GM18498 (cell line): ENCODE data around the gene PRKCB.
"Not testable (repeated sequence)": the region's sequence is repeated elsewhere in the genome, so short reads cannot be mapped to it uniquely, and the experiment has no call there.

Experiments used
- ATAC-seq: cut with Tn5 transposase; IDR thresholded peaks from one replicate; pipeline ENCODE4 v1.9.1; 2021; ENCODE audit warnings: mild to moderate bottlenecking, moderate library complexity; ENCODE audit not compliant: unreplicated experiment

PRKCB gene

DNA sequence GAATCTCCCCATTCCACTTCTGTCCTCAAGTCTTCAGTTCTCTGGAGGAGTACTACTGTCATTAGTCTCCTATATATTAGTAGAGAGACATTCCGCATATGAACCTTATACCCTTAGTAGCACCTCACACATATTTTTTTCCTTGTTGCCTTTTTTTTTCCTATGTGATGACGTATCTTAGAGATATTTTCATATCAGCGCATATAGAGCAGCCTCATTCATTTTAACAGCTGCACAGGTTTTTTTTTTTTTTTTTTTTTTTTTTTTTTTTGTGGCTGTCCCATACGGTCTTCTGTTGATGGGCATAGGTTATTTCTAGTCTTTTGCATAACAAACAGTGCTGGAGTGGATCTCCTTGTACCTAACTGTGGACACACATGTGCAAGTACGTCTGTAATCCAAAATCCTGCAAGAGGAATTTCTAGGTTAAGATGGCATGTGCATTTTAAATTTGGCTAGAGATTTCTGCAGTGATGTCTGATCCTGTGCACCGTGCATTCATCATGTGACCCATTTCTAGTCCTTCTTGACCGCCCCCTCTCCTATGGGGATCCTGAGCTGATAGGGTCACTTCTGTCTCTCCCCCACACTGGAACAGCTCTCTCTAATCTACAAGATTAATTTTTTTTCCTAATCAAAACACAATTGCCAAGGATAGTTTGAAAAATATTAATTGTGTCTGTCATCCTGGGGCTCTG, 64.8 kb downstream of the PRKCB start:
- ATAC-seq: no peak

DNA sequence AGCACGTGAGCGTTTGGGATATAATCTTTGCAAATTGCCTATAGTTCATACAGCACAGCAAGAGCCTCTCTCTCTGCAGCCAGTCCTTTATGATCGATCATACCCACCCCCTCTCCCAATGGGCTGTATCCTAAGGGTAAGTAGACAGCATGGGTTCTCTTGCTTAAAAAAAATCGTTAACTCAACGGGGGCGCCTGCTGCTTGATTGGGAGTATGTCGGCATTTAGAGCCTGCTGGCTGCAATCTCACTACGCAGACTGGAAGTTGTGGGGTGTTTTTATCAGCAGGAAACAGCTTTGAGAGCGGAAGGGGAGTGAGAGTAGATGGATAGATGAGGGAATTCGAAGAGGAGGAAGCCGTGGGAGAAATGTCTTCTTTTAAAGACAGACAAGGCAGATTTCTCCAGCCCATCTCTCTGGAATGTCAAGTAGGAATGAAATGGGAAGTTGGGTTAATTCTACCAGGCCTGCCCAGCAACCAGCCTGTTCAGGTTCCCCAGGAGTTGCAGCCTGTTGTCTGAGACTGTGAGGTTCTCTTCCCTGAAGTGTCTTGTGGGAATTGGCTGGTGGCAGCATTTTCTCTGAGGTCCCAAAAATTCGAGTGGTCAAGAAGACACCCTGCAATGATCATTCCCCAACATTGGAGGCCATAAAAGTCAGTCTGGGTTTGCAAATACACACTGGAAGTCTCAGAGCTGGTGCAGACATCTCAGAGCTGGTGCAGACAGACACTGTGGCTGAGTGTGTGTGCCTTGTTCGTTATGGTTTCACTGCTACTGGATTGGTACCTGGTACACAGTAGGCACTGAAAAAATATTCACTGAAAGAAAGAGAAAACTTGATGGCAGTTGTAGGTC, 65.6 kb downstream of the PRKCB start:
- ATAC-seq: no peak

DNA sequence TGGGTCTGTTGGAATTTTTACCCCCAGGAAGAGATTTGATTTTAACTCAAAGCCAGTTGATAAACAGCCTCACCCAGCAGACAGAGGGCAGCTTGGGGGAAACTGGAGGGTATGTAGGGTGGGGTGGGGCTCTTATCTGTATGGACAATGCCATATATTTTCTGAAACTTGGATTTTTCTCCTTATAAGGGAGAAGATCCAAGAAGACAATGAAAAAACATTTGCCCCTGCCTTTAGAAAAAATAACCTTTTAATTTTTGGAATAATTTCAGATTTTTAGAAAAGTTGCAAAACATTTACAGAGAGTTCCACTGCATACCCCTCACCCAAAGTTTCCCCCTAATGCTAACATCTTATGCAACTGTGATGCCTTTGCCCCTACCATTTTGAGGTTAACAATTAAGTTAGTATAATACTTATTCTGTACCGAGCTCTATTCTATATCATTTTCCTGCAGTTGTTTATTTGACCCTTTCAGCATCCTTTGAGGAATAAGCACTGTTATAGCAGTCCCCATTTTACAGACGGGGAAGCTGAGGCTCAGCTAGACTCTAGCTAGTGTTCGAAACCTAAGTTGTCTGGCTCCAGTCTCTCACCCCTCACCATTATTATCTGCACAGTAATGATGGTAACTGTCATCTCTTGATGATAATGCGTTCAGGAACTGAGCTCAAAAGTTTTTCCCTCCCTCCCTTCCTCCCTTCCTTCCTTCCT, 66.4 kb downstream of the PRKCB start:
- ATAC-seq: no peak

DNA sequence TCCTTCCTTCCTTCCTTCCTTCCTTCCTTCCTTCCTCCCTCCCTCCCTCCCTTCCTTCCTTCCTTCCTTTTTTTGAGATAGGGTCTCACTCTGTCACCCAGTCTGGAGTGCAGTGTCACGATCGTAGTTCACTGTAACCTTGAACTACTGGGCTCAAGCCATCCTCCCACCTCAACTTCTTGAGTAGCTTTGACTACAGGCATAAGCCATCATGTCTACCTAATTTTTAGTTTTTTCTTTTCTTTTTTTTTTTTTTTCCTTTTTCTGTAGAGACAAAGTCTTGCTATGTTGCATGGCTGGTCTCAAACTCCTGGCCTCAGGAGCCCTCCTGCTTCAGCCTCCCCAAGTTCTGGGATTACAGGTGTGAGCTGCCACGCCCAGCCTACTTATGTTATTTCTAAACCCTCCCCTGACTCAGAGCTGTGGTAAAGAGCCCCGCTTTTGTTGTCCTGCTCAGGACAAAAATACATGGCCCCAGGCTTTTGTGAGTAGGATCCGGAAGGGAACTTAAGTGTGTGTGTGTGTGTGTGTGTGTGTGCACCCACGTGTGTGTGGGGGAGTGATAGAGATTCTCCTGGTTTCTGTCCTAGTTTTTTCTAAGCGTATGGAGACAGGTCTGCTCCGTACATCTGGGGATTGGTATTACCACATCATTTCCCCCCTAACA, 67.1 kb downstream of the PRKCB start:
- no peak for ATAC-seq

DNA sequence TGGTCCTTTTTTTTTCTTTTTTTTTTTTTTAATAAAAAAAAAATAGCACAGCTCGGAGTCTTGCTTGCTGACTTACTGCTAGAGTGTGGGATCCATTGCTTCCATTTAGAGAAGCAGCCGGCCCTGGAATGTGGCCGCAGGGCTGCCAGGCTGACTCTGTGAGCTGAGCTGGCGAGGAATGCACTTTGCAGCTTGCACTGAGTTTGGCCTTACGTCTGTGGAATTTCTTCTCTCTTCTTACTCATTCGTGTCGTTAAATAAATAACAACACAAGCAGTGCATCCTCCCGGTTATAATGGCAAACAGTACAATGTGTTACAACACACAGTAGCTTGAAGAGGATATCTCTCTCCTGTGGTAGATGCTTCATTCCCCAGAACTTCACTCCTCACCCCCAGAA, 69.2 kb downstream of the PRKCB start:
- ATAC-seq: no peak

DNA sequence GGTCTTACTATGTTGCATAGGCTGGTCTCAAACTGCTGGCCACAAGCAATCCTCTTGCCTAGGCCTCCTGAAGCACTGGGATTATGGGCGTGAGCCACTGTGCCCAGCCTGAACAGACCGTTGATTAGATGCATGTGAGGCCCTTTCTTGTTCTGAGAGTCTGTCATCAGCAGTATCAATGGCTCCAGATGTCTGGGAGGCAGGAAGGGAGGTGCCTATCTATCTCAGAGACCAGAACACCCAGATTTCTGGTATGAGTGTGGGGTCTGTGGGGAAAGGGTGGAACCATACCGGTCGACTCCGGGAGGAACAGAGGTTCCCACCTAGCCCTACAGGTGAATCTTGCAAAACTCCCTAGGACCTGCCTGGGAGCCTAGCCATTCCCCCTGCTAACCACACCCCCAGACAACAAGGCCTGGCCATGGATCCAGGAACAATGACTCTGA, 71.7 kb downstream of the PRKCB start:
- no peak for ATAC-seq

DNA sequence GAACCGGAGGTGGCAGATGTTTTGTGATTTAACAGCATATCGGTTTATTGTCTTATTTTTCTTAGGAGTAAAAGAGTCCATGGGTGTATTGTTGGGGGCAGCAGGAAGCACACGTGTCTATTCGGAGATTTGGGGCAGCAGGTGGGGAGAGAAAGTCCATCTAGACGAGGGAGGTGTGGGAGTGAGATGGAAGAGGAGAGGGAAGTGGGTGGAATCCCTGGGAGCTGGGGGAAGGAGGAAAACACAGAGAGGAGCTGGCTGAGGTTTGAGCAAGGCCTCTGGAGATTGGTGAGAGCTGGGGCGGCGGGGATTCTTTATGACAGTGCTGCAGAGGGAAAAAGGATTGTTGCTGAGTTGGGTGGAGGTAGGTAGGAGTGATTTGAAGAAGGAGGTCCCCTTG, 72.1 kb downstream of the PRKCB start:
- ATAC-seq: no peak

DNA sequence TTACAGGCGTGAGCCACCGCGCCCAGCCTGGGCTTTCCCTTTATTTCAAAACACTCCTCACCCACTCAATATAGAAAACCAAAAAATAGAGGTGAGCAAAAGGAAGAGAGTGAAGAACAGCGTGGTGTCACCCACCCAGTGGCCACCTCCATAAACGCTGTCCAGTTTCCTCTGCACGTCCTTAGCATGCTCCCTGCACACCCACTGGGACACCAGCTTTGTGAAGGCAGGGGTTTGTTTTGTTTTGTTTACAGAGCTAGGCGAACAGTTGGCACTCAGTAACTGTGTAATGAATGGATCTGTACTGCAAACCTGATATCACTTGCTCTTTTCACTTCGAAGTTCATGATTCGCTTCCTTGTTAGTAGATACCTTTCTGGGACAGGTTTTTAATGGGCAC, 73.0 kb downstream of the PRKCB start:
- no peak for ATAC-seq

DNA sequence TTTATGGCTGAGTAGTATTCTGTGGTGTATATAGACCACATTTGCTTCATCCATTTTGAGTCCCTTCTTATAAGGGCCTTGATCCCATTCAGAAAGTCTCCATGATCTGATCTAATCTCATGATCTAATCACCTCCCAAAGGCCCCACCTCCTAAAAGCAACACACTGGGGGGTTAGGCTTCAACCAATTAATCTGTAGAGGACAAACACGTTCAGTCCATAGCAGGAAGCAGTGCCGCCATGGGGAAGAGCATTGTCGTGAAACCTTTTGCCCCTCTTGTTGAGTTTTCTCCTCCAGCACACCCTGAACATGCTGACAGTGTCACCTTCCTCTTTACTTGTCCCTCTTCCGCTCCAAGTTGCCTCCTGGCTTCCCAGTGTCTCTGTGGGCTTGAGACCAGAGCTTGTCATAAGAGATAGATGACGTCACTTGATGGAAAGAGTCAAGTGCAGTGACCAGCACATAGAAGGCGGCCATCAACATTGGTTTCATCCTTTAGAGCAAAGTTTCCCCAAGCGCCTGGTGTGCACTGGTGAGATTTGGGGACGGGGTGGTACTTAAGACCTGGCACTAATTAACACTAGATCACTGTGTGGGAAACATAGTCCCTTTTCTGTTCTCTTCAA, 74.1 kb downstream of the PRKCB start:
- ATAC-seq: no peak

DNA sequence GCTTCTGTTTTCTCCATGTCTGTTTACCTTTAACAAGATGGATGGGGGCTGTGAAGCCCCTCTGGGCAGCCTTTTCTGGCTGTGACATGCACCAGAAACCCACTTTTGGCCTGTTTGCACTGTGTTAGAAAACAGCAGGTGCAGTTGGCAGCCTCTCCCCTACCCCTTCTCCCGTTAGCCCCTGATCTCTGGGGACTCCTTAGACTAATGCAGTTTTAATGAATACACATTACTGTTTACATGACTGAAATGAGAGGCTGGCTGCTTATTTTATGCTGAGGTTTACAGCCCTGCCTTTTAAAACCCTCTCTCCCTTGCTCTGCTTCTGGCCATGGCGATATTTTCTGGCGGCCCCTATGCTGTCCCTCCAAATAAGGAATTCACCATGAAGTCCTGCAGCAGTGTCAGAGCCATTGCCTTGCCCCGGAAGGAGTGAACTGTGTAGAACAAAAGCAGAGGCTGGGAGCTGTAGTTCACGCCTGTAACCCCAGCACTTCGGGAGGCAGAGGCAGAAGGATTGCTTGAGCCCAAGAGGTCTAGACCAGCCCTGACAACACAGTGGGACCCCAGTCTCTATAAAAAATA, 79.3 kb downstream of the PRKCB start:
- ATAC-seq: no peak

DNA sequence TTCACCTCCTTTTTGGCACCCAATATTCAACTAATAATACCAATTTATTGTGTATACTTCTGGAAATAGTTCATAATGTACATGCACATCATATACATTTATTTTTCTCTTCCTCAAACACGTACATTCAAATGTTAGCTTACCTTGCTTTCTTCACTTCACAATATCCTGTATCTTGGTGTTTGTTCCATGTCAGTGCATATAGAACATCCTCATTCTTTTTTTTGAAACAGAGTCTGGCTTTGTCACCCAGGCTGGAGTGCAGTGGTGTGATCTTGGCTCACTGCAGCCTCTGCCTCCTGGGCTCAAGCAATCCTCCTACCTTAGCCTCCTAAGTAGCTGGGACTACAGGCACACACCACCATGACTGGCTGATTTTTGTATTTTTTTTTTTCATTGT, 80.8 kb downstream of the PRKCB start:
- not testable (repeated sequence) for ATAC-seq

DNA sequence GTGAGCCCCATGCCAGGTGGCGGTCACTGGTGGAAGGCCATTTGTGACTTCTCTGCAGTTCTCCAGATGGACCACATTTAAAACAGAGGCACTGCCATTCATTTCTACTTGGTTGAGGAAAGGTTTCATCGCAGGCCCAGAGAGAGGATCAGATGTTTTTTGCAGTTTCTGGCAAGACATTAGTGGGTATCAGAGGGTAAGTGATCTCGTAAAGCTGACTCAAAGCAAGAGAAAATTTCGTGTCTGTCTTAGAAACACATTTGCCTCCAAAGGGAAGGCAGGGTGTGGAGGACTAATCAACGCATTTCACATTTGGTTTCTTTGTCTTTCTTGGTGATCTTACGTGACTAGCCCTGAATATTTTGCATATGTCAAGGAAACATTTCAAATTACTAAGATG, 81.8 kb downstream of the PRKCB start:
- ATAC-seq: no peak

DNA sequence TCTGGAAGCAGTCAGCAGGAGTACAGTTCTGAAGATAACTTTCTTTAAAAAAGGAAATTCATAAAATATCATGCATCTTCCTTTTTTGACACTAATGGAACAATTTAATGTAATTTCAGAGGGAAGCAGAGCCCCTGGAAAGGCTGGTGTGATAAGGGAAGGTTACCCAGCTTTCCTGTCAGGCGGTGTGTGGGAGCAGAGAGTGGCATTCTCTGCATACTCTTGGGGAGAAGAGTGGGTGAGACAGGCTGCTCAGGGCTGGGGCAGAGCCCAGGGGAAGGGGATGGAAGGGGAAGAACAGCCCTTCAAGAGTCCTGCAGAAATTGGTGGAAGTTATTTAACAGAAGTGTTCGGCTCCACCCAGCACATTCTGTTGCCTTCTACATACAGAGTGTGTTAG, 84.7 kb downstream of the PRKCB start:
- no peak for ATAC-seq

DNA sequence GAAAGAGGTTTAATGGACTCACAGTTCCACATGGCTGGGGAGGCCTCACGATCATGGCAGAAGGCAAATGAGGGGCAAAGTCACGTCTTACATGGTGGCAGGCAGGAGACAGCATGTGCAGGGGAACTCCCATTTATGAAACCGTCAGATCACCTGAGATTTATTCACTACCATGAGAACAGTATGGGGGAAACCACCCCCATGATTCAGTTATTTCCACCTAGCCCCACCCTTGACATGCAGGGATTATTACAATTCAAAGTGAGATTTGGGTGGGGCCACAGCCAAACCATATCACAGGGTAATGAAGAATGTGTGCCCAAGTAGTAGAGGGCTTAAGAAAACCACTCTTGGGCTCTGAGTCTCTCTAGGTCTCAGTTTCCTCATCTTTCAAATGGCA, 85.1 kb downstream of the PRKCB start:
- ATAC-seq: no peak

DNA sequence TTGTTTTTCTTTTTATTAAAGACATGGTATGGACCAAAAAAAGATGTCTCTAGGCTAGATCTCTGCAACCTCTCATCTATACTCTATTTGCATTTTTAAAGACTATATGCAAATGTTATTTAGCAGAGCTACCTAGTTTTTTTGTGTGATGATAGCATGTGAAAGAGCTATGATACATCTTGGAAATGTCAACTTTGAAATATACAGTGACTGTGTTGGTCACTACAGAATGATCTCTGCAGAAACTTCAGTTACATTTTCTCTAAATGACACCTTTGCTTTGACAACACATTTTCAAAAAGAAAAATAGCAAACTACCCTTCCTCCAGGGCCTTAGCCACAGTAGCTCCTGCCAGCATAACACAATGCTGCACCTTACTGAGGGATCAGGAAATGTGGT, 86.6 kb downstream of the PRKCB start:
- ATAC-seq: no peak

DNA sequence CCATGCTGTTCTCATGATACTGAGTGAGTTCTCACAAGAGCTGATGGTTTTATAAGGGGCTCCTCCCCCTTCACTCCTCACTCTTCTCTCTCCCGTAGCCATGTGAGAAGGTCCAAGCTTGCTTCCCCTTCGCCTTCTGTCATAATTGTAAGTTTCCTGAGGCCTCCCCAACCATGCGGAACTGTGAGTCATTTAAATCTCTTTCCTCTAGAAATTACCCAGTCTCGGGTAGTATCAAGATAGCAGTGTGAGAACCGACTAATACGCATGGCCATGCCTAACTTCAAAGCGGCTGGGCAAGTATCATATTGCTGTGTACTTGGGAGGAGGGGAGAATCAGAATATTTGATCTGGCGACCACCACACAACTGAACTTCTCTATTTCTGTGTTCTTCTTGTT, 88.3 kb downstream of the PRKCB start:
- no peak for ATAC-seq

DNA sequence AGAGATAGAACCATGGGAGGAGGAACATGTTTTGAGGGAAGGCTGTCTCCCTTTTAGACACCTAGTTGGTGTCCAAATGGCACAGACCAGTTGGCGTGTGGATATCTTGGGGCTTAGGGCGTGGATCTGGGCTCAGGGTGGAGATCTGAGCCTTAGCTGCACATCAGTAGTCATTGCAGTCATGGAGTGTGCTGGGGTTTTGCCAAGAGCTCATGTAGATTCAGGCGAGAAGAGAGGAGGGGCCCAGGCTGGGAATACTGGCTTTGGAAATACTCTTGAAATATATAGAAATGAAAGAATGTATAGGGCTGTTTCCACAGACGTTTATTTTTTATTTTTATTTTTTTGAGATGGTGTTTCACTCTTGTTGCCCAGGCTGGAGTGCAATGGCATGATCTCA, 92.0 kb downstream of the PRKCB start:
- ATAC-seq: no peak

DNA sequence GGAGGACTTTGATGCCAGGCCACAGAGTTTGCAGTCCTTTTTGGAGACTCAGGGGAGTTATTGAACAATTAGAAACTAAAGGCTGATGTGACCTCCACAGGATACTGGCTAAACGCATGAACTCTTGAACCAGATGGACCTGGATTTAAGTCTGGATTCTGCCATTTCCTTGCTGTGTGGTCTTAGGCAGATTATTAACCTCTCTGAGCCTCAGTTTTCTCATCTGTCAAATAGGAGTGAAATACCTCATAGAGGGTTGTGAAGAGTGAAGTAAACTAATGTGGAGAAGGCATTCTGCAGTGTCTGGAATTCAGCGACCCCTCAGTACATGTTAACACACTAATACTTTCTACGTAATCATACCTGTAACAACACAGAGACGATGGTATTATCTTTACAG, 93.5 kb downstream of the PRKCB start:
- no peak for ATAC-seq

DNA sequence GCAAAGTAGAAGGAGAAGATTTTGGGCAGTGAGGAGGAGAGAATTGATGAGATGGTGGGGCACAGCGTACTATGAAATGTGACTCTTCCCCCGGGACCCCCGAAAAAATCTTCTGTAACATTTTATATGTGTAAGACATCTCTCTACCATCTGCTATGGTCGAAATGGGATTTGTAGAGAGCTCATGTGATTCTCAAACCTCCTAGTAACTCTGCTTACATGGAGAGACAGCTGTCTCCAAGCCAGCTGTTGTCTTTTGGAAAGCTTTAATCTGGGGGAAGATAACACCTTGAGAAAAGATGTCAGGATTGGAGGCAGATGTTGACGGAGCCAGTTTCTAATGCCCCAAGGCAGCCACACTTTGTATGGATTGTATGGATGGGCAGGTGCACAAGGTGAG, 94.1 kb downstream of the PRKCB start:
- ATAC-seq: no peak

DNA sequence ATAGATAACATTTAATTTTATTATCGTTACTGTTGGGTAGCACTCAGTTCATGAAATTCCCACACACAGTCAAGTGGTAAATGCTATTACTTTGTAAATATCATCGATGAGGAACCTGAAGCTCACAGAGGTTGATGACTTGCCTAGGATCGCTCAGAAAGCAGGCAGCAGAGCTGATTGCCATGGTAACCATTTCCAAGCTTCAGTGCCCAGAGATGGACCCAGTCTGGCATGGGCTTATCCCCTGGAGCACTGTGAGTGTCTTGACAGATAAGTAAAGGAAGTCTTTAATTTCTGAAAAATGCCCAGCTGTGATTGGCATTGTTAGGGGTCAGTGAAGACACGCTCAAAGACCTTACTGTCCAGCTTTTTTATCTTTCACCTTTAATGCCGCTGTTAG, 95.0 kb downstream of the PRKCB start:
- ATAC-seq: no peak
